HL-60 (cell line): ENCODE results near the gene HLA-DRA.

Experiments used
- DNase-seq, 2 experiments: peaks; one replicate each; pipeline ENCODE4 v3.0.0-alpha.2; 2010 to 2020; ENCODE audit warnings: low read depth in 1 of 2, low spot score in 1 of 2
- H3K27ac ChIP-seq: fragments of 250-450 bp; sonication (Bioruptor Pico); replicated peaks from 2 replicates; pipeline ENCODE4 v1.5.1; 2020; ENCODE audit warnings: mild to moderate bottlenecking, moderate library complexity
- H3K27me3 ChIP-seq: fragments of 250-450 bp; sonication (Bioruptor Pico); 2 replicates; pipeline ENCODE4 v1.5.1; 2021; ENCODE audit warnings: mild to moderate bottlenecking, moderate library complexity; ENCODE audit not compliant: insufficient read depth, poor library complexity, severe bottlenecking
- H3K4me3 ChIP-seq: replicated peaks from 2 replicates; pipeline ENCODE4 v1.5.1; 2011; ENCODE audit warnings: mild to moderate bottlenecking, control low read depth, low read length; ENCODE audit not compliant: insufficient read depth
- CTCF ChIP-seq: IDR thresholded peaks from one replicate; pipeline ENCODE4 v1.5.1; 2011; ENCODE audit warnings: low read length, control low read depth, inconsistent platforms; ENCODE audit not compliant: insufficient read depth
- GABPA ChIP-seq: IDR thresholded peaks from 2 replicates; pipeline ENCODE4 v1.6.1; 2012; ENCODE audit warnings: low read depth
- POLR2AphosphoS5 ChIP-seq: IDR thresholded peaks from 2 replicates; pipeline ENCODE4 v1.6.1; 2012; ENCODE audit warnings: low read depth
- SPI1 ChIP-seq: IDR thresholded peaks from 2 replicates; pipeline ENCODE4 v1.6.1; 2012; ENCODE audit warnings: low read depth, mild to moderate bottlenecking, borderline replicate concordance
- TF ChIP-seq, protein P1 (sequence below): IDR thresholded peaks from 2 replicates; pipeline ENCODE4 v1.6.1; 2012; ENCODE audit warnings: low read depth; ENCODE audit not compliant: insufficient replicate concordance

HLA-DRA gene

DNA sequence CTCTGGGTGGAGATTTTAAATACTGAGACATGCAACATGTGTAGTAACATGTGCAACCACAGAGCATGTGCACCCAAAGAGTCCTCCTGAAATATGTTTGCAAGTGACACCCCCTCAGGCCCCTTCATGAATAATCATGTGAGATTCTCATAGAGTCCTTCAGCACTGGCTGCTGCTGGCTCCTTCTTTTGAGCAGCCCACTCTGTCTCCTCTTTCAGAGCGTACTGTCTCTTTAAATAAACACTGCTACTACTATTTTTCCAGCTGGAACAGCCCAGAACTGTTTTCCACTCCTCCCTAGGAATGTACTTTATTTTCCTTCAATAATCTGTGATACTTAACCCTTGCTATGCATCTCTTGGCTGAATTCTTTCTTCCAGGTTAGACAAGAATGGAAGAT, 48.4 kb downstream of the HLA-DRA start:
- no peak overlapping the region for H3K4me3 ChIP-seq
- no peak for TF ChIP-seq POLR2AphosphoS5
- TF ChIP-seq SPI1: no peak
- no peak for TF ChIP-seq CTCF
- no peak for TF ChIP-seq GABPA
- TF ChIP-seq, protein P1, sequence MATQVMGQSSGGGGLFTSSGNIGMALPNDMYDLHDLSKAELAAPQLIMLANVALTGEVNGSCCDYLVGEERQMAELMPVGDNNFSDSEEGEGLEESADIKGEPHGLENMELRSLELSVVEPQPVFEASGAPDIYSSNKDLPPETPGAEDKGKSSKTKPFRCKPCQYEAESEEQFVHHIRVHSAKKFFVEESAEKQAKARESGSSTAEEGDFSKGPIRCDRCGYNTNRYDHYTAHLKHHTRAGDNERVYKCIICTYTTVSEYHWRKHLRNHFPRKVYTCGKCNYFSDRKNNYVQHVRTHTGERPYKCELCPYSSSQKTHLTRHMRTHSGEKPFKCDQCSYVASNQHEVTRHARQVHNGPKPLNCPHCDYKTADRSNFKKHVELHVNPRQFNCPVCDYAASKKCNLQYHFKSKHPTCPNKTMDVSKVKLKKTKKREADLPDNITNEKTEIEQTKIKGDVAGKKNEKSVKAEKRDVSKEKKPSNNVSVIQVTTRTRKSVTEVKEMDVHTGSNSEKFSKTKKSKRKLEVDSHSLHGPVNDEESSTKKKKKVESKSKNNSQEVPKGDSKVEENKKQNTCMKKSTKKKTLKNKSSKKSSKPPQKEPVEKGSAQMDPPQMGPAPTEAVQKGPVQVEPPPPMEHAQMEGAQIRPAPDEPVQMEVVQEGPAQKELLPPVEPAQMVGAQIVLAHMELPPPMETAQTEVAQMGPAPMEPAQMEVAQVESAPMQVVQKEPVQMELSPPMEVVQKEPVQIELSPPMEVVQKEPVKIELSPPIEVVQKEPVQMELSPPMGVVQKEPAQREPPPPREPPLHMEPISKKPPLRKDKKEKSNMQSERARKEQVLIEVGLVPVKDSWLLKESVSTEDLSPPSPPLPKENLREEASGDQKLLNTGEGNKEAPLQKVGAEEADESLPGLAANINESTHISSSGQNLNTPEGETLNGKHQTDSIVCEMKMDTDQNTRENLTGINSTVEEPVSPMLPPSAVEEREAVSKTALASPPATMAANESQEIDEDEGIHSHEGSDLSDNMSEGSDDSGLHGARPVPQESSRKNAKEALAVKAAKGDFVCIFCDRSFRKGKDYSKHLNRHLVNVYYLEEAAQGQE: no peak
- no peak for DNase-seq

GRCh38 chr6:32491700-32492099, 52.0 kb downstream of the HLA-DRA start:
- TF ChIP-seq SPI1 (no peak), GABPA (no peak), POLR2AphosphoS5 (no peak), CTCF (no peak)
- TF ChIP-seq, protein P1: no peak

More for the DNA sequence above, 48.4 kb downstream of the HLA-DRA start:
- Histone ChIP-seq H3K27me3 (no peaks in the 10 kb centered on the region), H3K27ac (no peak overlapping the region)

DNA sequence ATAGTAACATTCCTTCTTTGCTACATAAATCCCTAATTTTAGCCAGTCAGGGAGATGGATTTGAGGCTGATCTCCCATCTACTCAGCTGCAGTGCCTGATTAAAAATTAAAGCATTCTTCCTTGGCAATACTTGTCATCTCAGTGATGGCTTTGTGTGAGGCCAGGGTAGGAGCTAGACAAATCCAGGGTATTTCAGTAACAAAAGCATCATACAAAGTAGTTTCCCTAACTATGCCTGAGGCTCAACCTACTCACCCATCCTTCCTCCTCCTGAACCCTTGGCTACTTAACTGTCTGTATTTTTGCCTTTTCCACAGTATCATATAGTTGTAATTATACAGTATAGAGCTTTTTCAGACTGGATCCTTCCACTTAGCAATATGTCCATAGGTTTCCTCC, 52.7 kb downstream of the HLA-DRA start:
- no peak overlapping the region for H3K4me3 ChIP-seq
- TF ChIP-seq SPI1 (no peak), GABPA (no peak), CTCF (no peak), POLR2AphosphoS5 (no peak)
- TF ChIP-seq, protein P1: no peak
- no peaks in the 10 kb centered on the region for H3K27me3 ChIP-seq
- no peak for DNase-seq
- no peak overlapping the region for H3K27ac ChIP-seq

More at GRCh38 chr6:32491700-32492099, 52.0 kb downstream of the HLA-DRA start:
- Histone ChIP-seq H3K4me3 (no peak overlapping the region), H3K27ac (no peak overlapping the region), H3K27me3 (no peaks in the 10 kb centered on the region)
- no peak for DNase-seq
